ENCODE measurements around the gene APBB1.
"Not testable (repeated sequence)": the region's sequence is repeated elsewhere in the genome, so short reads cannot be mapped to it uniquely, and the experiment has no call there.

The APBB1 gene

GRCh38 chr11:6397156-6397555 is 21.7 kb downstream of the APBB1 start:
- no peak for DNase-seq (ENCODE audit: low spot score)
- TF ChIP-seq CTCF (IDR thresholded peaks at IDR 0.05; ENCODE audit: extremely low read depth, insufficient read depth, missing control alignments), result no peak
- in situ Hi-C loops (cut with MboI; ENCODE audit: low pct_unique_long_range_greater_than_20kb, low sequenced_read_pairs, unreplicated experiment), result no loop called here

GRCh38 chr11:6395470-6396060 is 23.3 kb downstream of the APBB1 start:
- in situ Hi-C loops (cut with MboI; ENCODE audit: low pct_unique_long_range_greater_than_20kb, low sequenced_read_pairs, unreplicated experiment), result no loop called here
- no peak for DNase-seq (ENCODE audit: low spot score)
- no peak for TF ChIP-seq CTCF (IDR thresholded peaks at IDR 0.05; ENCODE audit: extremely low read depth, insufficient read depth, missing control alignments)

- in situ Hi-C loops (cut with MboI; ENCODE audit: low pct_unique_long_range_greater_than_20kb, low sequenced_read_pairs, unreplicated experiment), result no loop called here
- DNase-seq (ENCODE audit: low spot score), result no peak
- no peak for TF ChIP-seq CTCF (IDR thresholded peaks at IDR 0.05; ENCODE audit: extremely low read depth, insufficient read depth, missing control alignments)
Measured at GRCh38 chr11:6393989-6394670, 24.8 kb downstream of the APBB1 start.

- in situ Hi-C loops (cut with MboI; ENCODE audit: low pct_unique_long_range_greater_than_20kb, low sequenced_read_pairs, unreplicated experiment); DNase-seq (ENCODE audit: low spot score): not testable (repeated sequence)
Measured at GRCh38 chr11:6392251-6392650, 26.6 kb downstream of the APBB1 start.

- no peak for DNase-seq (ENCODE audit: low spot score)
- in situ Hi-C loops (cut with MboI; ENCODE audit: low pct_unique_long_range_greater_than_20kb, low sequenced_read_pairs, unreplicated experiment), result no loop called here
- TF ChIP-seq CTCF (IDR thresholded peaks at IDR 0.05; ENCODE audit: extremely low read depth, insufficient read depth, missing control alignments), result no peak
Measured at GRCh38 chr11:6391537-6392134, 27.3 kb downstream of the APBB1 start.

GRCh38 chr11:6390718-6391469 is 28.0 kb downstream of the APBB1 start:
- no peak for DNase-seq (ENCODE audit: low spot score)
- in situ Hi-C loops (cut with MboI; ENCODE audit: low pct_unique_long_range_greater_than_20kb, low sequenced_read_pairs, unreplicated experiment), result no loop called here
- no peak for TF ChIP-seq CTCF (IDR thresholded peaks at IDR 0.05; ENCODE audit: extremely low read depth, insufficient read depth, missing control alignments)

Data from GM13977 (cell line).